ENCODE data around the gene GPR12.

GRCh38 chr13:26707122-26708006, 53.2 kb downstream of the GPR12 start:
- peak in 4 of 6 experiments; percentile 41 to 56 (median 45) for TF ChIP-seq CTCF (IDR thresholded peaks at IDR 0.05)
- no peak for TF ChIP-seq POLR2A (IDR thresholded peaks at IDR 0.05)
